OCI-LY7 (cell line): Measurements from ENCODE around the gene RIMS1. TPM values are rescaled to one million over a fixed set of nuclear protein-coding genes. Genes with fewer than 3 reads are reported as not detected.

Source experiments
- BruUV-seq: library from RNA; stranded (reverse); fragments of 400-500 nt; replicated peaks from 2 replicates; lab custom pipeline; 2021; lab: Mats Ljungman, UMichigan
- CTCF ChIA-PET: fragments of 300-600 bp; sonication (Branson Sonifier 250); formaldehyde crosslinking; loops from one replicate; lab custom pipeline; 2022; ENCODE audit warnings: antibody characterized with exemption; ENCODE audit not compliant: unreplicated experiment; lab: Charles Lee
- POLR2A ChIA-PET: fragments of 300-600 bp; sonication (Branson Sonifier 250); formaldehyde crosslinking; loops from one replicate; lab custom pipeline; 2022; ENCODE audit warnings: antibody characterized with exemption; lab: Charles Lee
- DNase-seq: peaks from one replicate; pipeline ENCODE4 v3.0.0-alpha.2; 2015; ENCODE audit warnings: low spot score
- H2AFZ ChIP-seq: fragments of 200-600 bp; sonication (generic), shearing (Covaris generic); 2 replicates; pipeline ENCODE4 v1.6.1; 2014; ENCODE audit warnings: mild to moderate bottlenecking, antibody characterized with exemption, low read length, moderate library complexity
- H3K27ac ChIP-seq: fragments of 200-600 bp; sonication (generic); 2 replicates; pipeline ENCODE4 v1.5.1; 2014; ENCODE audit warnings: mixed run types, low read depth, mild to moderate bottlenecking, moderate library complexity, low read length, inconsistent platforms; ENCODE audit not compliant: poor library complexity, severe bottlenecking
- H3K36me3 ChIP-seq: fragments of 200-600 bp; sonication (generic); 2 replicates; pipeline ENCODE4 v1.6.1; 2014; ENCODE audit warnings: mild to moderate bottlenecking, antibody characterized with exemption, low read length, moderate library complexity, mixed read lengths; ENCODE audit not compliant: insufficient read depth
- H3K4me1 ChIP-seq: fragments of 200-600 bp; sonication (generic); 2 replicates; pipeline ENCODE4 v1.5.1; 2014; ENCODE audit warnings: mild to moderate bottlenecking, low read length; ENCODE audit not compliant: insufficient read depth, poor library complexity, severe bottlenecking
- H3K4me2 ChIP-seq: fragments of 200-600 bp; sonication (generic); 2 replicates; pipeline ENCODE4 v1.6.1; 2014; ENCODE audit warnings: mild to moderate bottlenecking, low read length
- H3K4me3 ChIP-seq: fragments of 200-600 bp; sonication (generic); 2 replicates; pipeline ENCODE4 v1.5.1; 2014; ENCODE audit warnings: mild to moderate bottlenecking, low read depth, low read length; ENCODE audit not compliant: poor library complexity, severe bottlenecking
- H3K79me2 ChIP-seq: fragments of 200-600 bp; sonication (generic); 2 replicates; pipeline ENCODE4 v1.6.1; 2016; ENCODE audit warnings: low read depth, mild to moderate bottlenecking, low read length, moderate library complexity, mixed read lengths; ENCODE audit not compliant: insufficient read depth
- H3K9me2 ChIP-seq: fragments of 200-600 bp; sonication (generic); 2 replicates; pipeline ENCODE4 v1.6.1; 2016; ENCODE audit warnings: mild to moderate bottlenecking, low read length, mixed read lengths; ENCODE audit not compliant: insufficient read depth
- H3K9me3 ChIP-seq: fragments of 200-600 bp; sonication (generic); 2 replicates; pipeline ENCODE4 v1.6.1; 2014; ENCODE audit warnings: mild to moderate bottlenecking, mixed run types, low read length, mixed read lengths
- H4K20me1 ChIP-seq: fragments of 200-600 bp; sonication (generic); 2 replicates; pipeline ENCODE4 v1.6.1; 2014; ENCODE audit warnings: mild to moderate bottlenecking, antibody characterized with exemption, low read length, moderate library complexity, mixed read lengths; ENCODE audit not compliant: insufficient read depth
- CTCF ChIP-seq: fragments of 200-600 bp; sonication (generic); conservative IDR thresholded peaks from 2 replicates; pipeline ENCODE4 v1.5.1; 2014; ENCODE audit warnings: mild to moderate bottlenecking, antibody characterized with exemption, low read length, moderate library complexity, mixed read lengths
- EZH2phosphoT487 ChIP-seq: fragments of 200-600 bp; sonication (generic); IDR thresholded peaks from 2 replicates; pipeline ENCODE4 v1.6.1; 2018; ENCODE audit warnings: low read depth, borderline replicate concordance, mild to moderate bottlenecking, mixed run types, antibody characterized with exemption, low read length, moderate library complexity, mixed read lengths
- intact Hi-C: fragments of 100-400 bp; cut with micrococcal nuclease; formaldehyde crosslinking; loops from one replicate; pipeline ENCODE4 v1.10.0; 2022; ENCODE audit not compliant: unreplicated experiment
- total RNA-seq, 2 experiments: library from RNA; depleted of rRNA in 1 of 2; stranded (reverse); fragments of >200 nt in 1 of 2; shearing (Covaris generic) in 1 of 2; gene quantifications; 2 replicates each; pipeline ENCODE4 v1.2.3, GENCODE V29; 2014 to 2022

RIMS1 gene
- total RNA-seq, 2 experiments from 2014 or later, result not detected

GRCh38 chr6:72417759-72418158 is 531.4 kb downstream of the RIMS1 start:
- TF ChIP-seq CTCF (no peak), EZH2phosphoT487 (no peak)
- no TSS peak for BruUV-seq
- no peaks in the 10 kb centered on the region for H3K9me3 ChIP-seq
- no peak overlapping the region for H3K4me2 ChIP-seq
- H3K79me2 ChIP-seq, result no peaks in the 10 kb centered on the region
- H3K36me3 ChIP-seq, result no peaks in the 10 kb centered on the region
- H3K4me3 ChIP-seq, result no peak overlapping the region
- no peak overlapping the region for H3K27ac ChIP-seq
- no peaks in the 10 kb centered on the region for H4K20me1 ChIP-seq
- intact Hi-C loops, result loop anchor here (10.0 kb wide), 1 partner anchor 167 kb away; no protein-coding TSS in a partner anchor
- DNase-seq, result no peak
- no peaks in the 10 kb centered on the region for H3K4me1 ChIP-seq
- CTCF ChIA-PET, result no interaction called here
- H2AFZ ChIP-seq, result no peak overlapping the region
- POLR2A ChIA-PET, result no interaction called here
- H3K9me2 ChIP-seq, result no peaks in the 10 kb centered on the region

- Histone ChIP-seq H3K4me1 (no peaks in the 10 kb centered on the region), H3K4me2 (no peak overlapping the region), H3K79me2 (no peaks in the 10 kb centered on the region), H3K9me3 (no peaks in the 10 kb centered on the region), H3K27ac (no peak overlapping the region), H3K4me3 (no peak overlapping the region), H3K9me2 (no peaks in the 10 kb centered on the region), H3K36me3 (no peaks in the 10 kb centered on the region), H2AFZ (no peak overlapping the region), H4K20me1 (no peaks in the 10 kb centered on the region)
- no TSS peak for BruUV-seq
- DNase-seq, result no peak
- POLR2A ChIA-PET, result no interaction called here
- CTCF ChIA-PET, result no interaction called here
- intact Hi-C loops, result loop anchor here (10.0 kb wide), 1 partner anchor 166 kb away; no protein-coding TSS in a partner anchor
- TF ChIP-seq EZH2phosphoT487 (no peak), CTCF (no peak)
Observed at GRCh38 chr6:72418495-72418894, 532.1 kb downstream of the RIMS1 start.

GRCh38 chr6:72419966-72420365 is 533.6 kb downstream of the RIMS1 start:
- DNase-seq, result no peak
- H3K4me3 ChIP-seq, result no peak overlapping the region
- CTCF ChIA-PET, result no interaction called here
- no peak overlapping the region for H2AFZ ChIP-seq
- BruUV-seq, result no TSS peak
- no peaks in the 10 kb centered on the region for H3K36me3 ChIP-seq
- no peaks in the 10 kb centered on the region for H4K20me1 ChIP-seq
- H3K4me1 ChIP-seq, result no peaks in the 10 kb centered on the region
- no peaks in the 10 kb centered on the region for H3K9me3 ChIP-seq
- H3K27ac ChIP-seq, result no peak overlapping the region
- no peak overlapping the region for H3K4me2 ChIP-seq
- POLR2A ChIA-PET, result interaction anchor here (0.9 kb wide), 1 partner anchor 14 kb away, joined by 3 read pairs; no protein-coding TSS in a partner anchor
- TF ChIP-seq CTCF (no peak), EZH2phosphoT487 (no peak)
- no peaks in the 10 kb centered on the region for H3K9me2 ChIP-seq
- intact Hi-C loops, result loop anchor here (10.0 kb wide), 1 partner anchor 165 kb away; no protein-coding TSS in a partner anchor
- no peaks in the 10 kb centered on the region for H3K79me2 ChIP-seq
